ENCODE data around the gene HRH4.

The HRH4 gene

DNA sequence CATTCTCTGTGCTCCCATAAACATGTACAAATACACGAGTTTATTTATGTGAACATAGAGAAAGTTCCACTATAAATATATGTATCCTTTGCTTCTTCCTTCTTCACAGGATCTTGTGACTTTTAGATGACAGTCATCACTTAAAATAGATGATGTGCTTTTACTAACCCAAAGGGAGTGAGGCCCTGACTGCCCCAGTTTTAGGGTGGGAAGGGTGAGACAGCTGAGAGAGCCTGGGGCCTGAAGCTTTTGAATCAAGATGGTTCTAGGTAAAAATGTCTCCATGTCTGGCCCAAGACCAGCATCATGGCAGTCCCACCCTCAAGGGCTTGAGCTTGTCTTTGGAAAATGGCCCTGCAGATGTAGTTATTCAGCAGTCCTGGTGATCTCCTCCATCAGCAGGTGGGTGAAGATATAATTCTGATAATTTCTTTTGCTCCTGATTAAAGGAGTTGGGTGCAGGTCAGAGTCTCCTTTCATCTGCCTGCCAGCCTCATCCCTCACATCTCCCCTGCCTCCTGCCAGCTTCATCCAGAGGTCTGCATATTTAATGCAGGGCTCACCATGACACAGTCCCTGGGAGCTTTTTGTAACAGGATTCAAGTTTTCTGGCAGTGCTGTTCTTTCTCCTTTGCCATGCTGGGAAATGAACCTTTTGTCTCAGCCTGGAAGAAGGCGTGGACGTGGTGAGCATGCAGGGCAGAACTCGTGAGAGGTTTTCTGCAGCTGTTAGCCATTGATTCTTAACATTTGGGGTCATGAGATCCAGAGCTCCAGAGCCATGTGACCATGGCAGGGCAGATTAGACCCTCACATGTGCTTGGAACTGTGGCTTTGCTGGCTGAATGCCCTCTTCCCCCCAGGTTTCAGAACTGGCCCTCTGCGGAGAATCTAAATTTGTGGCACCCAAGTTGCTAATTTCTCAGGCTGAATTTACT lies 2.7 kb downstream of the HRH4 start:
- TF ChIP-seq, protein P1, sequence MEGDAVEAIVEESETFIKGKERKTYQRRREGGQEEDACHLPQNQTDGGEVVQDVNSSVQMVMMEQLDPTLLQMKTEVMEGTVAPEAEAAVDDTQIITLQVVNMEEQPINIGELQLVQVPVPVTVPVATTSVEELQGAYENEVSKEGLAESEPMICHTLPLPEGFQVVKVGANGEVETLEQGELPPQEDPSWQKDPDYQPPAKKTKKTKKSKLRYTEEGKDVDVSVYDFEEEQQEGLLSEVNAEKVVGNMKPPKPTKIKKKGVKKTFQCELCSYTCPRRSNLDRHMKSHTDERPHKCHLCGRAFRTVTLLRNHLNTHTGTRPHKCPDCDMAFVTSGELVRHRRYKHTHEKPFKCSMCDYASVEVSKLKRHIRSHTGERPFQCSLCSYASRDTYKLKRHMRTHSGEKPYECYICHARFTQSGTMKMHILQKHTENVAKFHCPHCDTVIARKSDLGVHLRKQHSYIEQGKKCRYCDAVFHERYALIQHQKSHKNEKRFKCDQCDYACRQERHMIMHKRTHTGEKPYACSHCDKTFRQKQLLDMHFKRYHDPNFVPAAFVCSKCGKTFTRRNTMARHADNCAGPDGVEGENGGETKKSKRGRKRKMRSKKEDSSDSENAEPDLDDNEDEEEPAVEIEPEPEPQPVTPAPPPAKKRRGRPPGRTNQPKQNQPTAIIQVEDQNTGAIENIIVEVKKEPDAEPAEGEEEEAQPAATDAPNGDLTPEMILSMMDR (IDR thresholded peaks at IDR 0.05): no peak
- Histone ChIP-seq H3K4me1 (no peaks in the 10 kb centered on the region), H3K27me3 (no peaks in the 10 kb centered on the region), H3K36me3 (no peaks in the 10 kb centered on the region), H3K9me3 (no peaks in the 10 kb centered on the region), H3K27ac (no peak overlapping the region), H3K4me3 (no peak overlapping the region)
- no peak for DNase-seq
- intact Hi-C loops (cut with DNase I; ENCODE audit: low total_unique reads): no loop called here

DNA sequence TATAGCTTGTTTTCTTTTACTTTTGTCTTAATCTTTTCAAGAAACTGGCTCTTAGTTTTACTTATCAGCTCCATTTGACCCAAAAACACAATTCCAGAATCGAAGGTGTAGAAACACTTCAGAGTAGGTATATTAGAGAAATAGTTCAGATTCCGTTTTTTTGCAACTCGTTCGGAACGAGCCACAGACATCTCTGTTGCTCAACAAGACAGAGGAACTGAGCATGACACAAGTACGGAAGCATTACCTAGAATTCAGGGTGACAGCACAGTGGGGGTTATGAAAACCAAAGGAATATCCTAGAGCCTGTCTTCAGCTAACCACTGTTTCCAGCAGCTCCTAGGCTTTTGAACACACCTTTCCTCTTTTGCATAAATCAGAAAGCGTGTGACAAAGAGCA lies 5.0 kb downstream of the HRH4 start:
- TF ChIP-seq, protein P1 (IDR thresholded peaks at IDR 0.05): no peak
- DNase-seq: no peak
- H3K4me3 ChIP-seq: no peak overlapping the region
- no peaks in the 10 kb centered on the region for H3K27me3 ChIP-seq
- intact Hi-C loops (cut with DNase I; ENCODE audit: low total_unique reads): no loop called here
- H3K4me1 ChIP-seq: no peaks in the 10 kb centered on the region
- H3K27ac ChIP-seq: no peak overlapping the region
- no peaks in the 10 kb centered on the region for H3K9me3 ChIP-seq
- no peaks in the 10 kb centered on the region for H3K36me3 ChIP-seq

DNA sequence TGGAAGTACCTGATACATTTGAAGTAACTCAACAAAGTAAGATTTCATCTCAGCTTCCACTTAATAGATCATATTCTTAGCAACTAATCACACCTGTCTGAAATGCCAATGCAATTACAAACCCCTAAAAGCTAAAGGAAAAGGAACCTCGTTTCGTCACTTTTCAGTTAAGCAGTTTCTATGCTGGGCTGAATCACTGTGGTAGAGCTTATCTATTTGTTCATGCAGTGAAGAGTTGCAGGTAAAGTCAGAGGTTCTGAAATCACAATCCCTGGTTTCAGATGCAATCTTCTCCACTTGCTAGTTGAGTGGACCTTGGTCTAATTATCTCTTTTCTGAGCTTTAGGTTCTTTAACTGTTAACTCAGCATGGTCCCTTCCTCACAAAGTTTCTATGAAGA lies 6.3 kb downstream of the HRH4 start:
- H3K27me3 ChIP-seq: no peaks in the 10 kb centered on the region

DNA sequence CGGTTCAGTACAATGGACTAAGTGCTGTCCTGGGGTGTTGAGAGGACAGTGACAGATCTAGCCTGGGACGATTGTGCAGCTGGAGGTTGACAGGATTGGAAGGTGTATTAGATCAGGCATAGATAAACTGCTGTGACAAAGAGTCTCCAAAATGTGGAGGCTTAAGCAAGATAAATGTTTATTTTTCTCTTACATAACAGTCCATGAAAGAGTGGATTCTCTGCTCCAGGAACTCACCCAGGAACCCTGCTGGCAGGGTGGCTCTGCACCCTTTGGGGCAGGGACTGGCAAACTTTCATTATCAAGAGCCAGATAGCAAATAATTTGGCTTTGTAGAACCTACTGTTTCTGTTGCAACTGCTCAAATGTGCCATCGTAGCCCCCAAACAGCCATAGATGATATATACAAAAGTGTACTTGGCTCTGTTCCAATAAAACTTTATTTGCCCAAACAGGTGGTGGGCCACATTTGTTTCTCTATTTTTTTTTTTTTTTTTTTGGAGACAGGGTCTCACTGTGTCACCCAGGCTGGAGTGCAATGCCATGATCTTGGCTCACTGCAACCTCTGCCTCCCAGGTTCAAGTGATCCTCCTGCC lies 9.7 kb downstream of the HRH4 start:
- no peak for DNase-seq
- Histone ChIP-seq H3K36me3 (no peaks in the 10 kb centered on the region), H3K27ac (no peak overlapping the region), H3K9me3 (no peaks in the 10 kb centered on the region), H3K27me3 (no peaks in the 10 kb centered on the region), H3K4me3 (no peak overlapping the region), H3K4me1 (no peaks in the 10 kb centered on the region)
- intact Hi-C loops (cut with DNase I; ENCODE audit: low total_unique reads): no loop called here
- TF ChIP-seq, protein P1 (IDR thresholded peaks at IDR 0.05): no peak

More for the DNA sequence above, 6.3 kb downstream of the HRH4 start:
- TF ChIP-seq, protein P1 (IDR thresholded peaks at IDR 0.05): no peak
- intact Hi-C loops (cut with DNase I; ENCODE audit: low total_unique reads): no loop called here
- no peaks in the 10 kb centered on the region for H3K36me3 ChIP-seq
- no peak overlapping the region for H3K27ac ChIP-seq
- H3K4me1 ChIP-seq: no peaks in the 10 kb centered on the region
- H3K9me3 ChIP-seq: no peaks in the 10 kb centered on the region
- DNase-seq: no peak
- no peak overlapping the region for H3K4me3 ChIP-seq

DNA sequence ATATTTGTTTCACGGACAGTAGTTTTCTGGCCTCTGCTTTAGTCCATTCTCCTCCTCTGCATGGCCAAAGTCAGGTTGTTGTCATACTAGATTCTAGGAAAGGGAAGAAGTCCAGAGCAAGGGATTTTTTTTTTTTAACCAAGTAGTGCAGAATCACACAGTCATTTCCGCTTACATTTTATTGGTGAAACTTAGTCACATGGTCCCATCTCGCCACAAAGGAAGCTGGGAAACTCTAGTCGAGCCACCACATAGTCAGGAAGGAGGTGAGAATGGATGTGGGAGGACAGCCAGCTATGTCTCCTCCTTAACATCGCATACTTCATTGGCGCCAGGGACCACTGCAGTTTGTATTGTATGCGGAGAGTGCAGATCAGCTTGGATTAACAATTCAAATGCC lies 10.4 kb downstream of the HRH4 start:
- no peaks in the 10 kb centered on the region for H3K36me3 ChIP-seq
- H3K27ac ChIP-seq: no peak overlapping the region
- intact Hi-C loops (cut with DNase I; ENCODE audit: low total_unique reads): no loop called here
- no peaks in the 10 kb centered on the region for H3K27me3 ChIP-seq
- H3K4me1 ChIP-seq: no peaks in the 10 kb centered on the region
- H3K4me3 ChIP-seq: no peak overlapping the region
- DNase-seq: no peak
- H3K9me3 ChIP-seq: no peaks in the 10 kb centered on the region
- TF ChIP-seq, protein P1 (IDR thresholded peaks at IDR 0.05): no peak
